BJ (cell line): ENCODE measurements around the gene ATP11A. TPM values are rescaled to one million over a fixed set of nuclear protein-coding genes. Genes with fewer than 3 reads are reported as not detected.
"Not testable (repeated sequence)": the region's sequence is repeated elsewhere in the genome, so short reads cannot be mapped to it uniquely, and the experiment has no call there.

Experiments
- CTCF ChIA-PET: fragments of 350-600 bp; formaldehyde crosslinking; extraction: SDS; loops from one replicate; lab custom pipeline; 2021; ENCODE audit warnings: antibody characterized with exemption, inconsistent platforms; lab: Yijun Ruan, JAX
- POLR2A ChIA-PET: fragments of 300-600 bp; sonication (Branson Sonifier 250); formaldehyde crosslinking; extraction: SDS; loops from one replicate; lab custom pipeline; 2021; ENCODE audit warnings: antibody characterized with exemption; lab: Charles Lee
- DNase-seq: peaks from one replicate; pipeline ENCODE4 v3.0.0-alpha.2; 2011; ENCODE audit warnings: low read depth
- H3K27me3 ChIP-seq: 2 replicates; pipeline ENCODE4 v1.6.0; 2011; ENCODE audit warnings: low read length; ENCODE audit not compliant: control insufficient read depth, insufficient read depth
- H3K36me3 ChIP-seq: 2 replicates; pipeline ENCODE4 v1.5.1; 2011; ENCODE audit warnings: low read length; ENCODE audit not compliant: control insufficient read depth, insufficient read depth
- H3K4me3 ChIP-seq: 2 replicates; pipeline ENCODE4 v1.5.1; 2011; ENCODE audit warnings: low read depth, mild to moderate bottlenecking, control low read depth, low read length
- polyA plus RNA-seq: library from polyadenylated mRNA; depleted of rRNA; stranded (reverse); fragments of >200 nt; gene quantifications from 2 replicates; pipeline ENCODE4 v1.2.3, GENCODE V29; 2011
- TF ChIP-seq, protein P1 (sequence below): IDR thresholded peaks from 2 replicates; pipeline ENCODE4 v1.5.1; 2011; ENCODE audit warnings: low read depth, mild to moderate bottlenecking, control low read depth, inconsistent platforms, low read length, moderate library complexity; ENCODE audit not compliant: insufficient read depth

The ATP11A gene
- polyA plus RNA-seq, 1 experiment = 1.9 TPM

- no peak for DNase-seq
- ChIA-PET POLR2A (no interaction called here), CTCF (no interaction called here)
- no peak overlapping the region for H3K4me3 ChIP-seq
- peaks cover 4% of the 10 kb centered on the region for H3K36me3 ChIP-seq
- no peaks in the 10 kb centered on the region for H3K27me3 ChIP-seq
- TF ChIP-seq, protein P1, sequence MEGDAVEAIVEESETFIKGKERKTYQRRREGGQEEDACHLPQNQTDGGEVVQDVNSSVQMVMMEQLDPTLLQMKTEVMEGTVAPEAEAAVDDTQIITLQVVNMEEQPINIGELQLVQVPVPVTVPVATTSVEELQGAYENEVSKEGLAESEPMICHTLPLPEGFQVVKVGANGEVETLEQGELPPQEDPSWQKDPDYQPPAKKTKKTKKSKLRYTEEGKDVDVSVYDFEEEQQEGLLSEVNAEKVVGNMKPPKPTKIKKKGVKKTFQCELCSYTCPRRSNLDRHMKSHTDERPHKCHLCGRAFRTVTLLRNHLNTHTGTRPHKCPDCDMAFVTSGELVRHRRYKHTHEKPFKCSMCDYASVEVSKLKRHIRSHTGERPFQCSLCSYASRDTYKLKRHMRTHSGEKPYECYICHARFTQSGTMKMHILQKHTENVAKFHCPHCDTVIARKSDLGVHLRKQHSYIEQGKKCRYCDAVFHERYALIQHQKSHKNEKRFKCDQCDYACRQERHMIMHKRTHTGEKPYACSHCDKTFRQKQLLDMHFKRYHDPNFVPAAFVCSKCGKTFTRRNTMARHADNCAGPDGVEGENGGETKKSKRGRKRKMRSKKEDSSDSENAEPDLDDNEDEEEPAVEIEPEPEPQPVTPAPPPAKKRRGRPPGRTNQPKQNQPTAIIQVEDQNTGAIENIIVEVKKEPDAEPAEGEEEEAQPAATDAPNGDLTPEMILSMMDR = no peak
Measured at GRCh38 chr13:112881656-112882554, 192.1 kb downstream of the ATP11A start.

DNA sequence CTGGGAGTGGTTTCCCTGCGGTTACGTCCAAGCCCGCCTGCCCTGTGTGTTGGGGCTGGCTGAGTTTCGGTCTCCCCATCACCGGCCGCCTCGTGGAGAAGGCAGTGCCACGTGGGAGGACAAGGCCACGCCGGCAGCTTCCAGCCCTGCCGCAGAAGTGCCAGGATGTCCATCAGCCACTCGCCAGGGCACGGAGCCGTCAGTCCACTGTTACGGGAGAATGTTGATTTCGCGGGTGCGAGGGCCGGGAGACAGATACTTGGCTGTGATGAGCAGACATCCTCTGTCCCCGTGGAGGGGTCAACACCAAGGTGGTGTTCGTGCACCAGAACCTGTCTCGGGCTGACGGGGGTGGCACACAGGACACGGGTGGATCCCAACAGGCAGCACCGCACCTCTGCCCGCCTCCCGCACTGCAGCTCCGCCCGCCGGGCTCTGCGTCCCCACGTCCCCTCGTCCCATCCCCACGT is 192.8 kb downstream of the ATP11A start:
- POLR2A ChIA-PET = no interaction called here
- no peak for DNase-seq
- CTCF ChIA-PET = no interaction called here
- H3K36me3 ChIP-seq = peaks cover 4% of the 10 kb centered on the region
- no peak overlapping the region for H3K4me3 ChIP-seq
- H3K27me3 ChIP-seq = no peaks in the 10 kb centered on the region
- TF ChIP-seq, protein P1 = no peak

- CTCF ChIA-PET = interaction anchor here (1.1 to 1.3 kb wide), 3 partner anchors 9 to 244 kb away, joined by 3 to 4 read pairs (median 3); no protein-coding TSS in a partner anchor
- H3K4me3 ChIP-seq = no peak overlapping the region
- POLR2A ChIA-PET = no interaction called here
- peaks cover 4% of the 10 kb centered on the region for H3K36me3 ChIP-seq
- no peak for DNase-seq
- TF ChIP-seq, protein P1 = no peak
- no peaks in the 10 kb centered on the region for H3K27me3 ChIP-seq
Measured at GRCh38 chr13:112883241-112883945, 193.6 kb downstream of the ATP11A start.

DNA sequence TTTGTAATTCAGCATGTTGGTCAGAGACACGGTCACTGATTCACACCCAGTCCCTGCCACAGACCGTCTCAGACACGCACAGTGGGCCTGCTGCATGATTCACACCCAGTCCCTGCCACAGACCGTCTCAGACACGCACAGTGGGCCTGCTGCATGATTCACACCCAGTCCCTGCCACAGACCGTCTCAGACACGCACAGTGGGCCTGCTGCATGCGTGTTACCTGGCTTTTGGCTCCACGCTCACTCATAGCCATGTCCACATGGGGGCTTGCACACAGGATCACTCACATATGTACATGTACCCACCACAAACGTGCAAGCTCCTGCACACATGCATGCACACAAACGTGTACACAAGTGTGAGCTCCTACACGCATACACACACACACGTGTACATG is 194.9 kb downstream of the ATP11A start:
- H3K27me3 ChIP-seq, DNase-seq, H3K36me3 ChIP-seq, POLR2A ChIA-PET, H3K4me3 ChIP-seq: not testable (repeated sequence)
- CTCF ChIA-PET = interaction anchor here (1.3 to 2.3 kb wide), 2 partner anchors 10 to 11 kb away, joined by 3 to 13 read pairs; no protein-coding TSS in a partner anchor

DNA sequence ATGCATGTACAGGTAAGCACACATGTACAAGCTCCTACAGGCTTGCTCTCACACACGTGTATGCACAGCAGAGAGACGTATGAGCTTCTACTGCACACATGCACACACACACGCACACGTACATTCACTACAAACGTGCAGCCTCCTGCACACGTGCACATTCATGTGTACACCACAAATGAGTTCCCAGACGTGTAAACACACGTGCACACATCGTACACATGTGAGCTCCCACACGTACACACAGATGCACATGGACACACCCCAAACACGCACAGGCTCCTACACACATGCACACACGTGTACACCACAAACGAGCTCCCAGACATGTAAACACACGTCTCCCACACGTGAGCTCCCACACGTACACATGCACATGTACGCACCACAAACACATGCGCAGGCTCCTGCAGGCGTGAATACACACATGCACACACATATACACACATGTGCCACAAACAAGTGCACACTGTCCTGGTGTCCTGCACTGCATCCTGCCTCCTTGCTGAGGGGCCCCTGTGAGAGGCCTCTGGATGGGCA is 195.5 kb downstream of the ATP11A start:
- TF ChIP-seq, protein P1 = no peak
- ChIA-PET CTCF (interaction anchor here (1.2 to 2.3 kb wide), 3 partner anchors 10 to 244 kb away, joined by 3 to 13 read pairs (median 5); no protein-coding TSS in a partner anchor), POLR2A (no interaction called here)
- Histone ChIP-seq H3K27me3 (peaks cover 2% of the 10 kb centered on the region; the same call in 1 of the 2 replicates), H3K4me3 (no peak overlapping the region), H3K36me3 (peaks cover 4% of the 10 kb centered on the region)
- no peak for DNase-seq
